NCI-H2029 (cell line): Measurements from ENCODE around the gene SWI5.
A peak's percentile ranks its signal among the peaks of the same experiment; 100 is the strongest.
"Not testable (repeated sequence)": the region's sequence is repeated elsewhere in the genome, so short reads cannot be mapped to it uniquely, and the experiment has no call there.

Experiments
- DNase-seq: peaks from one replicate; lab custom pipeline; 2025; lab: John Stamatoyannopoulos, UW

Gene SWI5

GRCh38 chr9:128276008-128276573 is at the start of gene SWI5:
SWI5 (plus strand) TSS chr9:128276276.
- DNase-seq: peak; percentile 99

- no peak for DNase-seq
Measured at GRCh38 chr9:128226412-128226801, 49.7 kb upstream of the SWI5 start.

- not testable (repeated sequence) for DNase-seq
Measured at GRCh38 chr9:128230897-128231296, 45.2 kb upstream of the SWI5 start.

- DNase-seq: no peak
Measured at GRCh38 chr9:128231638-128232527, 44.2 kb upstream of the SWI5 start.

- DNase-seq: no peak
Measured at GRCh38 chr9:128232528-128233428, 43.3 kb upstream of the SWI5 start.

- no peak for DNase-seq
Measured at GRCh38 chr9:128233817-128234406, 42.2 kb upstream of the SWI5 start.

GRCh38 chr9:128242124-128242523 is 34.0 kb upstream of the SWI5 start:
- DNase-seq: no peak

GRCh38 chr9:128242828-128243214 is 33.3 kb upstream of the SWI5 start:
- no peak for DNase-seq

- no peak for DNase-seq
Measured at GRCh38 chr9:128243215-128244018, 32.7 kb upstream of the SWI5 start.

- no peak for DNase-seq
Measured at GRCh38 chr9:128244091-128244836, 31.8 kb upstream of the SWI5 start.

GRCh38 chr9:128244837-128245231 is 31.2 kb upstream of the SWI5 start:
- no peak for DNase-seq

- DNase-seq: no peak
Measured at GRCh38 chr9:128245421-128246151, 30.5 kb upstream of the SWI5 start.

- no peak for DNase-seq
Measured at GRCh38 chr9:128246471-128246870, 29.6 kb upstream of the SWI5 start.

- no peak for DNase-seq
Measured at GRCh38 chr9:128247226-128247803, 28.8 kb upstream of the SWI5 start.

GRCh38 chr9:128249558-128249907 is 26.5 kb upstream of the SWI5 start:
- no peak for DNase-seq

- DNase-seq: peak; percentile 75
Measured at GRCh38 chr9:128249908-128250838, 25.9 kb upstream of the SWI5 start.

GRCh38 chr9:128250839-128251731 is 25.0 kb upstream of the SWI5 start:
- DNase-seq: no peak

GRCh38 chr9:128251732-128252100 is 24.4 kb upstream of the SWI5 start:
- DNase-seq: no peak
